HepG2 (cell line): ENCODE measurements around the gene JDP2. TPM values are rescaled to one million over a fixed set of nuclear protein-coding genes. Genes with fewer than 3 reads are reported as not detected.

ENCODE experiments used
- ATAC-seq: fragments of 200-7000 bp; cut with Tn5 transposase; 3 replicates; pipeline ENCODE4 v1.9.1; 2020; ENCODE audit warnings: mild to moderate bottlenecking, moderate library complexity
- BruUV-seq: library from RNA; stranded (reverse); fragments of 400-500 nt; replicated peaks from 2 replicates; lab custom pipeline; 2021; lab: Mats Ljungman, UMichigan
- CTCF ChIA-PET: fragments of 300-600 bp; formaldehyde crosslinking; extraction: SDS; loops from one replicate; lab custom pipeline; 2021; ENCODE audit warnings: low total read pairs, inconsistent platforms, low intra/inter-chr PET ratio; lab: Yijun Ruan, JAX
- POLR2A ChIA-PET: fragments of 350-600 bp; sonication (Branson Sonifier 250); formaldehyde crosslinking; loops from one replicate; lab custom pipeline; 2020; ENCODE audit warnings: antibody characterized with exemption, inconsistent platforms; lab: Yijun Ruan, JAX
- DNase-seq: peaks from one replicate; pipeline ENCODE4 v3.0.0-alpha.2; 2015; ENCODE audit warnings: low spot score
- FAIRE-seq: peaks from 3 replicates; lab custom pipeline; 2011; peaks lifted over from hg19 to GRCh38; lab: Jason Lieb, UNC
- H2AFZ ChIP-seq: one replicate; pipeline ENCODE4 v1.6.1; 2011; ENCODE audit warnings: low read length, inconsistent platforms
- H3K27ac ChIP-seq: fragments of 300-600 bp; 3 replicates; pipeline ENCODE4 v1.8.0; 2011; ENCODE audit warnings: mixed run types, mild to moderate bottlenecking, mixed read lengths, low read length, inconsistent platforms; ENCODE audit not compliant: insufficient read depth; ENCODE audit errors: extremely low read length
- H3K27me3 ChIP-seq, 2 experiments: fragments of 200-600 bp in 1 of 2; 2 replicates in 1 of 2; 3 replicates in 1 of 2; pipeline versions ENCODE4 v1.6.0 to v1.8.0; 2011; ENCODE audit warnings: low read length in 2 of 2, mild to moderate bottlenecking in 2 of 2, moderate library complexity in 2 of 2, inconsistent platforms in 1 of 2; ENCODE audit not compliant: insufficient read depth in 2 of 2, control insufficient read depth in 1 of 2
- H3K36me3 ChIP-seq, 2 experiments: fragments of 200-600 bp in 1 of 2; replicated peaks in 1 of 2; 2 replicates in 1 of 2; 3 replicates in 1 of 2; pipeline versions ENCODE4 v1.5.1 to v1.8.0; 2011; ENCODE audit warnings: low read length in 2 of 2, inconsistent platforms in 1 of 2; ENCODE audit not compliant: insufficient read depth in 2 of 2, control insufficient read depth in 1 of 2
- H3K4me1 ChIP-seq: 2 replicates; pipeline ENCODE4 v1.5.1; 2012; ENCODE audit warnings: low read length, inconsistent platforms; ENCODE audit not compliant: insufficient read depth
- H3K4me2 ChIP-seq: 2 replicates; pipeline ENCODE4 v1.6.0; 2011; ENCODE audit warnings: low read depth, low read length, inconsistent platforms
- H3K4me3 ChIP-seq, 3 experiments: fragments of 200-600 bp in 1 of 3; sonication (generic), shearing (Covaris generic) in 1 of 3; replicated peaks in 1 of 3; 2 replicates each; pipeline ENCODE4 v1.5.1; 2011 to 2016; ENCODE audit warnings: low read length in 3 of 3, inconsistent platforms in 2 of 3, low read depth in 2 of 3, mild to moderate bottlenecking in 2 of 3, control low read depth in 1 of 3, mixed read lengths in 1 of 3; ENCODE audit not compliant: insufficient read depth in 1 of 3
- H3K79me2 ChIP-seq: one replicate; pipeline ENCODE4 v1.6.1; 2011; ENCODE audit warnings: low read length, inconsistent platforms; ENCODE audit not compliant: insufficient read depth
- H3K9ac ChIP-seq: 2 replicates; pipeline ENCODE4 v1.6.0; 2011; ENCODE audit warnings: mild to moderate bottlenecking, low read depth, low read length, inconsistent platforms; ENCODE audit not compliant: insufficient read depth
- H3K9me3 ChIP-seq: 2 replicates; pipeline ENCODE4 v1.5.1; 2012; ENCODE audit warnings: mild to moderate bottlenecking, low read length
- H4K20me1 ChIP-seq: 2 replicates; pipeline ENCODE4 v1.6.0; 2011; ENCODE audit warnings: inconsistent platforms, mild to moderate bottlenecking, low read length, moderate library complexity; ENCODE audit not compliant: insufficient read depth
- DZIP1 ChIP-seq: sonication (generic); formaldehyde crosslinking; IDR thresholded peaks from 2 replicates; pipeline ENCODE4 v1.5.0; 2020; ENCODE audit warnings: mild to moderate bottlenecking, missing genetic modification reagents
- FOXA1 ChIP-seq, 2 experiments: fragments of 450-650 bp in 1 of 2; sonication (generic) in 1 of 2; formaldehyde crosslinking in 1 of 2; IDR thresholded peaks; 2 replicates each; pipeline versions ENCODE4 v1.4.0 to v1.6.1; 2016 to 2020; ENCODE audit warnings: missing genetic modification reagents in 1 of 2
- FOXA3 ChIP-seq: IDR thresholded peaks from 2 replicates; pipeline ENCODE4 v1.6.1; 2016; ENCODE audit warnings: missing genetic modification reagents, missing compliant biosample characterization
- ZNF652 ChIP-seq: IDR thresholded peaks from 2 replicates; pipeline ENCODE4 v1.6.1; 2016; ENCODE audit warnings: low read depth, borderline replicate concordance
- WGBS: methylation state at CpG from one replicate; pipeline ENCODE4 v1.1.6; 2017; ENCODE audit warnings: low lambda C conversion rate; 5-methylcytosine and 5-hydroxymethylcytosine counted together
- in situ Hi-C: cut with HindIII; loops from 2 replicates; pipeline ENCODE4 v1.10.0; 2017; ENCODE audit warnings: low pct_unique_long_range_greater_than_20kb; ENCODE audit not compliant: extremely low pct_ligation_motif_present
- intact Hi-C: fragments of 100-400 bp; cut with micrococcal nuclease; formaldehyde crosslinking; loops from one replicate; pipeline ENCODE4 v1.10.0; 2022; ENCODE audit not compliant: unreplicated experiment
- polyA plus RNA-seq, 8 experiments: library from polyadenylated mRNA; depleted of rRNA in 3 of 8; stranded (reverse) in 7 of 8; unstranded in 1 of 8; fragments of >200 nt; fragmentation: Illumina TruSeq in 4 of 8; extraction: Trizol in 4 of 8; gene quantifications; 2 replicates each; pipeline versions ENCODE4 v1.2.1 to v1.2.3, GENCODE V29; 2011 to 2016; ENCODE audit warnings: low read depth in 4 of 8, missing spikeins in 1 of 8, mixed read lengths in 1 of 8; ENCODE audit not compliant: insufficient read depth in 1 of 8
- total RNA-seq, 5 experiments: library from RNA; depleted of rRNA; stranded (reverse); fragments of >200 nt; fragmentation: Illumina TruSeq; extraction: Trizol; gene quantifications; 2 replicates each; pipeline ENCODE4 v1.2.3, GENCODE V29; 2016; ENCODE audit warnings: low read depth in 1 of 5

JDP2 gene
- total and polyA plus RNA-seq, 2 of the 13 experiments (the other 11 are each of a cell fraction or from before 2014, with no cell fraction given) = 8.0 to 8.9 TPM

GRCh38 chr14:75417674-75418073, 10.1 kb upstream of the JDP2 start:
- FAIRE-seq (no peak), ATAC-seq (peak; percentile 46; the same call in 2 of the 3 replicates), DNase-seq (peak; percentile 18)
- POLR2A ChIA-PET = no interaction called here
- Histone ChIP-seq H4K20me1 (no peaks in the 10 kb centered on the region), H3K27me3 (no peaks in the 10 kb centered on the region), H3K36me3 (no peaks in the 10 kb centered on the region), H3K79me2 (no peaks in the 10 kb centered on the region), H3K4me2 (no peak overlapping the region), H2AFZ (no peak overlapping the region), H3K27ac (no peak overlapping the region), H3K9ac (no peak overlapping the region), H3K4me1 (peaks cover 10% of the 10 kb centered on the region), H3K4me3 (no peak overlapping the region), H3K9me3 (no peaks in the 10 kb centered on the region)
- 0% methylated on average over 1 of the region's 1 CpG for WGBS
- in situ Hi-C loops (no loop called here), intact Hi-C loops (no loop called here)
- no TSS peak for BruUV-seq
- TF ChIP-seq FOXA1 (IDR thresholded peaks at IDR 0.05) (no peak), FOXA1 (CRISPR knock-in tag; IDR thresholded peaks at IDR 0.05) (peak; percentile 34; the same call in 1 of the 2 replicates), ZNF652 (CRISPR knock-in tag) (0 out of 2 replicates have a peak, but pooled peaks have one; percentile 54), FOXA3 (CRISPR knock-in tag) (0 out of 2 replicates have a peak, but pooled peaks have one; percentile 12), DZIP1 (CRISPR knock-in tag) (no peak)
- CTCF ChIA-PET = no interaction called here
